AG09309 (cell line): Measurements from ENCODE around the gene ANXA2.

Experiments used
- DNase-seq: peaks from one replicate; pipeline ENCODE4 v3.0.0-alpha.2; 2010; ENCODE audit warnings: low read depth
- H3K4me3 ChIP-seq: 2 replicates; pipeline ENCODE4 v1.5.1; 2011; ENCODE audit warnings: mild to moderate bottlenecking, low read depth, low read length, moderate library complexity; ENCODE audit not compliant: control insufficient read depth
- TF ChIP-seq, protein P1 (sequence below): IDR thresholded peaks from 2 replicates; pipeline ENCODE4 v1.5.1; 2011; ENCODE audit warnings: mild to moderate bottlenecking, low read depth, low read length, inconsistent platforms; ENCODE audit not compliant: insufficient read depth, control insufficient read depth; ENCODE audit errors: missing control alignments

ANXA2 gene

DNA sequence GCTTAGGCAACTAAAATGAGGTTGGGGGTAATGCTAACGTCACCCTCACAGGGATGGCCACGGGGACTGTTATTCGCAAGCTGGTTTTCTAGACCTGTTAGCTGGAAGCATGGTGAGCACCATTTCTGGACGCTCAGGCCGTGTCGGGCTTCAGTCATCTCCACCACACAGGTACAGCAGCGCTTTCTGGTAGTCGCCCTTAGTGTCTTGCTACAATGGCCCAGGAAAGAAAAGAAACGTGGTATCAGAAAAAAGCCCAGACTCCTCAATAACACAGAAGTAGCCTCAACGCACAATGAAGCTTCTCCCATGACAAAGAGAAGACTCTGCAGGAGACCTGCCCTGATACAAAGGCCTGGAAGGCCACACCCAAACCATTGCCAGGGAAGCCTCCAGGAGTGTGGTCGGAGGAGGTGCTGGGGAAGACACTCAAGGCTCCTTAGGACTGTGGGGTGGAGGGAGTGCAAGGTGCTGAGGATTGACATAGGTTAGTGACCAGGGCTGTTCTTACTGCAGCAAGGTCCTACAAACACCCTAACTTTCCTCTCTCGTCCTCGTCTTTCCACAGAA is 50.2 kb downstream of the ANXA2 start:
- no peak for DNase-seq
- TF ChIP-seq, protein P1, sequence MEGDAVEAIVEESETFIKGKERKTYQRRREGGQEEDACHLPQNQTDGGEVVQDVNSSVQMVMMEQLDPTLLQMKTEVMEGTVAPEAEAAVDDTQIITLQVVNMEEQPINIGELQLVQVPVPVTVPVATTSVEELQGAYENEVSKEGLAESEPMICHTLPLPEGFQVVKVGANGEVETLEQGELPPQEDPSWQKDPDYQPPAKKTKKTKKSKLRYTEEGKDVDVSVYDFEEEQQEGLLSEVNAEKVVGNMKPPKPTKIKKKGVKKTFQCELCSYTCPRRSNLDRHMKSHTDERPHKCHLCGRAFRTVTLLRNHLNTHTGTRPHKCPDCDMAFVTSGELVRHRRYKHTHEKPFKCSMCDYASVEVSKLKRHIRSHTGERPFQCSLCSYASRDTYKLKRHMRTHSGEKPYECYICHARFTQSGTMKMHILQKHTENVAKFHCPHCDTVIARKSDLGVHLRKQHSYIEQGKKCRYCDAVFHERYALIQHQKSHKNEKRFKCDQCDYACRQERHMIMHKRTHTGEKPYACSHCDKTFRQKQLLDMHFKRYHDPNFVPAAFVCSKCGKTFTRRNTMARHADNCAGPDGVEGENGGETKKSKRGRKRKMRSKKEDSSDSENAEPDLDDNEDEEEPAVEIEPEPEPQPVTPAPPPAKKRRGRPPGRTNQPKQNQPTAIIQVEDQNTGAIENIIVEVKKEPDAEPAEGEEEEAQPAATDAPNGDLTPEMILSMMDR, result no peak
- no peak overlapping the region for H3K4me3 ChIP-seq

DNA sequence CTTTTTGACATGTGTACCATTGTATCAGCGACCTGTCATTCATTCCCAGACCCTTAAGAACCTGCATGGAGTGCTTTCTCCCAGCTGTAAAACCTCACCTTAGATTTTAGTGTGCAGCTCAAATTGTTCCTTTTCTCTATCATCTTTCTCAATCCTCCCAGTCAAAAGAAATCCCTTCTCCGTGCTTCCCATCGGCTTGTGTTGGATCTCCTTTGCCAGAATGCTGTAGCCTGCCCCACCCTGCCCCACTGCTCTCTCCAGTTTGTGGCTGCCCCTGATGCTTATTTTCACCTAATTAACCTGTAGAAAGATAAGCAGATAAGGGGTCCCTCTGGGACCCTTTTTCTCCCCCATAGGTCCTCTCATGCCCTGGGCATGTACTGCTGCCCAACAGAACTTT is 51.1 kb downstream of the ANXA2 start:
- TF ChIP-seq, protein P1, result no peak
- DNase-seq, result no peak
- H3K4me3 ChIP-seq, result no peak overlapping the region

DNA sequence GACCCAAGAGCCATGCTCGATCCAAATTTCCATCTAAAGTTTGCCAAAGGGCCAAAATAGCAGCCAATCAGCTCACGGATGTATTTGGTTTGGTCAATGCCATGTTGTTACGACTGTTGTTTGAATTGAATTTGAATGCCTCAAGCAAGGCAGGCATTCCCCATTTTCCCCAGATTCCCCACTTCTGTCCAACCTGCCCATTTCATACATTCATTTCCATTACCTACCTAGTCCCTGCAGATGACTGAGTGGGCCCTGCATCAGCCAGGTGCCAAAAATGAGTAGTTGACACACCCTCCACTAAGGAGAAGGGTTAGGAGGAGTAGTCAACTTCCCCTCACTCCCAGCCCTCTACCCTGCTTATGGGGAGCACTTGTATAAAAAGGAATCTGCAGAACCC is 51.7 kb downstream of the ANXA2 start:
- no peak for DNase-seq
- TF ChIP-seq, protein P1, result no peak
- no peak overlapping the region for H3K4me3 ChIP-seq

DNA sequence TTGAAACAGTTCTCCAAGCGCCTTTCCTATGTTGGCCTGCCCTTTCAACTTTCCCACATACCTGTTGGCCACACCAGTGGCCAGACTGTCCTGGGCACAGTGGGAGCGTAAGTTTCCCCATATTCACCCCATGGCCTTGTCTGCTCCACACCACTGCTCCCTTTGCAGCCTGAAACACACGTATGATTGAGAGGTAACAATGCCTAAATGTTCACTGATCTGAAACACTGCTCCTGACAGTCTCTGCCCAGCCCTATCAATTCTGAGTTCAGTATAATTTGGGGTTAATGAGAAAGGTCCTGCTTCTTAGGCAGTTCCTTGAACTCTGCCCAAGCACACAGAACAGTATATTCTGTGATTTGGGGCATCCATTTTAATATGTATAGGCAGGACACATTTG is 52.2 kb downstream of the ANXA2 start:
- TF ChIP-seq, protein P1, result no peak
- no peak overlapping the region for H3K4me3 ChIP-seq
- DNase-seq, result no peak

DNA sequence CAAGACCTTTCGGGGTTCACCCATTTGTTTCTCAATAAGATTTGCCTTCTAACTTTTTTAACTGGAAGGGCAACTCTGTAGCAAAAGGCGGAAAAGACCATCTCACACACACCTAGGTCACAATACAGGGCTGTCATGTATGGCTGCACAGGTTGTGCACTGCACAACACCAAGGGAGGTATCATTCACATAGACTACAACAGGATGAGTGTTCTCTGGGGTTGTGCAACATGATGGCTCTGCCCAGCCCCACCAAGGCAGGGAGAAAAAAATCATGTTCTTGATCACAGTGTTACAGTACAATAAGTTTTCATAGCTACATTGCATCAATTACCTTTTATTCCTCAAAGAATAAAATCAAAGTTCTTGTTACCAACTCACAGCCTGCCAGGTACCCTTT is 52.8 kb downstream of the ANXA2 start:
- TF ChIP-seq, protein P1, result no peak
- no peak for DNase-seq
- no peak overlapping the region for H3K4me3 ChIP-seq

DNA sequence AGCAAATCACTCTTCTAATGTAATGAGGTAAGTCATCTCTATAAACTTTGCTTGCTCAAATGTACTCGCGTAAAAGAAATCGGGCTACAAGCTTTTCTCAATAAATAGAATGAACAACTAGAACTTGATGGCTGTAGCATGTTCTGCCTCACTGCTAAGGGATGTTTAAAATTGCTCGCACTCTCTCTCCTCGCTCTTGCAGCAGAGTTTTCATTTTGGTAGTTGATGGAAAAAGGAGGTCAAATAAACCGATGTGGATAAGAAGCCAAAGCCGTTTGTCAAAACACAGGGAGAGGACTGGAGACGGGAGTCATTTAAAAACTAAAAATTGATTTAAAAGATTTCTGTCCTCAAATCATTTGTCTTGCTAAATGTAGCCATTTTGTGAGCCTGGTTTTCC is 53.3 kb downstream of the ANXA2 start:
- H3K4me3 ChIP-seq, result no peak overlapping the region
- no peak for DNase-seq
- TF ChIP-seq, protein P1, result no peak
